Lower lobe of right lung (tissue), 2 donors: ENCODE results near the gene ITSN1. TPM values are rescaled to one million over a fixed set of nuclear protein-coding genes. Genes with fewer than 3 reads are reported as not detected.

Experiments
- ATAC-seq, 2 donors: fragments of 200-7000 bp; cut with Tn5 transposase; one replicate each; pipeline ENCODE4 v1.9.1; 2020 to 2022; ENCODE audit warnings: mild to moderate bottlenecking in 2 of 2, moderate library complexity in 2 of 2
- DNase-seq: peaks from one replicate; pipeline ENCODE4 v3.0.0-alpha.2; 2020
- H3K27ac ChIP-seq: fragments of 200-600 bp; one replicate; pipeline ENCODE4 v1.8.0; 2022
- H3K27me3 ChIP-seq: fragments of 200-600 bp; one replicate; pipeline ENCODE4 v1.8.0; 2022; ENCODE audit warnings: low read depth
- H3K36me3 ChIP-seq: fragments of 200-600 bp; one replicate; pipeline ENCODE4 v1.8.0; 2022; ENCODE audit warnings: mild to moderate bottlenecking
- H3K4me1 ChIP-seq: fragments of 200-600 bp; one replicate; pipeline ENCODE4 v1.8.0; 2022
- H3K4me3 ChIP-seq: fragments of 200-600 bp; one replicate; pipeline ENCODE4 v1.8.0; 2022; ENCODE audit warnings: mild to moderate bottlenecking
- H3K9me3 ChIP-seq: fragments of 200-600 bp; one replicate; pipeline ENCODE4 v1.8.0; 2022
- intact Hi-C: fragments of 100-400 bp; cut with DNase I; formaldehyde crosslinking; loops from one replicate; pipeline ENCODE4 v1.11.0; 2022
- total RNA-seq: library from RNA; stranded (reverse); fragmentation: NEBNext Ultra II Directional; extraction: Animal tissue kit (Norgen Biotek cat#: 25700); gene quantifications from one replicate; pipeline ENCODE4 v1.2.1, GENCODE V29; 2021
- TF ChIP-seq, protein P1 (sequence below): fragments of 200-600 bp; IDR thresholded peaks from one replicate; pipeline ENCODE4 v1.8.0; 2022; ENCODE audit warnings: antibody characterized with exemption, mild to moderate bottlenecking
- donor health status: DM: no; HTN: yes; CAD: no; lungs with severe emphysema.

ITSN1 gene
- total RNA-seq, 1 donor from 2014 or later = 31.4 TPM

DNA sequence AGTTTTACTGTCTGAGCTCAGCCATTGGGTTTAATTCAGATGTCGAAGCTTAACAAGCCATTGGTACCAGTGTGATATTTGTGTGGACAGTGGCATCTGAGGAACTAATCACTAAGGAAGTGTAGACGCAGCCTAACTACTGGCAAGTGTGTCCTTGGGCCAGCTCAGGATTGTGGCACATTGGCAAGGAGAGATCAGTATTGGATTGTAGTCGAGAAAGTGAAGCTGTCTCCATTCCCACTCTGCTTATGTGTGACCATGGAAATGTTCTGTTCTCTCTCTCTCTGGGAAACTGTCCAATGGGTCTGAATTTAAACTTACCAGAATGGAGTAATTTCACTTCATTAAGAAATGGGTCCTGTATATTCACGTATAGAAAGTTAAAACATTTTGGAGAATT, 112.2 kb downstream of the ITSN1 start:
- TF ChIP-seq, protein P1, sequence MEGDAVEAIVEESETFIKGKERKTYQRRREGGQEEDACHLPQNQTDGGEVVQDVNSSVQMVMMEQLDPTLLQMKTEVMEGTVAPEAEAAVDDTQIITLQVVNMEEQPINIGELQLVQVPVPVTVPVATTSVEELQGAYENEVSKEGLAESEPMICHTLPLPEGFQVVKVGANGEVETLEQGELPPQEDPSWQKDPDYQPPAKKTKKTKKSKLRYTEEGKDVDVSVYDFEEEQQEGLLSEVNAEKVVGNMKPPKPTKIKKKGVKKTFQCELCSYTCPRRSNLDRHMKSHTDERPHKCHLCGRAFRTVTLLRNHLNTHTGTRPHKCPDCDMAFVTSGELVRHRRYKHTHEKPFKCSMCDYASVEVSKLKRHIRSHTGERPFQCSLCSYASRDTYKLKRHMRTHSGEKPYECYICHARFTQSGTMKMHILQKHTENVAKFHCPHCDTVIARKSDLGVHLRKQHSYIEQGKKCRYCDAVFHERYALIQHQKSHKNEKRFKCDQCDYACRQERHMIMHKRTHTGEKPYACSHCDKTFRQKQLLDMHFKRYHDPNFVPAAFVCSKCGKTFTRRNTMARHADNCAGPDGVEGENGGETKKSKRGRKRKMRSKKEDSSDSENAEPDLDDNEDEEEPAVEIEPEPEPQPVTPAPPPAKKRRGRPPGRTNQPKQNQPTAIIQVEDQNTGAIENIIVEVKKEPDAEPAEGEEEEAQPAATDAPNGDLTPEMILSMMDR = no peak
- no peak overlapping the region for H3K27ac ChIP-seq
- no peak for ATAC-seq
- H3K4me1 ChIP-seq = no peaks in the 10 kb centered on the region
- no peak for DNase-seq
- H3K9me3 ChIP-seq = no peaks in the 10 kb centered on the region
- no peaks in the 10 kb centered on the region for H3K27me3 ChIP-seq
- no peak overlapping the region for H3K4me3 ChIP-seq
- intact Hi-C loops = no loop called here
- H3K36me3 ChIP-seq = no peaks in the 10 kb centered on the region

DNA sequence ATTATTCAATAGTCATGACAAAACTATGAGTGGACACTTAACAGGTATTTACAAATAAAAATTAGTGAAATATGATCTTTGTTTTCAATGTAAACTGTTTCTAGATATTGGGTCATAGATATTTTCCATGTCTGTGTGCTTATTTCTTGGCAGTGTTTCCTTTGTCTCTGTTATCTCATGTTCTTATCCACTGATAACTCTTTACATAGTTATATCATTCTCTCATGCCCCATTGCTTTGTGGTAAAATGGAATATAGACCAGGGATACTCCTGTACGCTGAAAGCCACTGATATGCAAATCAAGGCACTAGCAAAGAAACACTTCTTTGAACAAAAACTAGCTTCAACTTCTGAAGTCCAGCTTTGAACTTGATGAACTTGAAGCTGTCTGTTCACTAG, 113.1 kb downstream of the ITSN1 start:
- DNase-seq = no peak
- H3K27ac ChIP-seq = no peak overlapping the region
- no peaks in the 10 kb centered on the region for H3K4me1 ChIP-seq
- intact Hi-C loops = no loop called here
- H3K27me3 ChIP-seq = no peaks in the 10 kb centered on the region
- H3K4me3 ChIP-seq = no peak overlapping the region
- TF ChIP-seq, protein P1 = no peak
- H3K36me3 ChIP-seq = no peaks in the 10 kb centered on the region
- H3K9me3 ChIP-seq = no peaks in the 10 kb centered on the region
- no peak for ATAC-seq

DNA sequence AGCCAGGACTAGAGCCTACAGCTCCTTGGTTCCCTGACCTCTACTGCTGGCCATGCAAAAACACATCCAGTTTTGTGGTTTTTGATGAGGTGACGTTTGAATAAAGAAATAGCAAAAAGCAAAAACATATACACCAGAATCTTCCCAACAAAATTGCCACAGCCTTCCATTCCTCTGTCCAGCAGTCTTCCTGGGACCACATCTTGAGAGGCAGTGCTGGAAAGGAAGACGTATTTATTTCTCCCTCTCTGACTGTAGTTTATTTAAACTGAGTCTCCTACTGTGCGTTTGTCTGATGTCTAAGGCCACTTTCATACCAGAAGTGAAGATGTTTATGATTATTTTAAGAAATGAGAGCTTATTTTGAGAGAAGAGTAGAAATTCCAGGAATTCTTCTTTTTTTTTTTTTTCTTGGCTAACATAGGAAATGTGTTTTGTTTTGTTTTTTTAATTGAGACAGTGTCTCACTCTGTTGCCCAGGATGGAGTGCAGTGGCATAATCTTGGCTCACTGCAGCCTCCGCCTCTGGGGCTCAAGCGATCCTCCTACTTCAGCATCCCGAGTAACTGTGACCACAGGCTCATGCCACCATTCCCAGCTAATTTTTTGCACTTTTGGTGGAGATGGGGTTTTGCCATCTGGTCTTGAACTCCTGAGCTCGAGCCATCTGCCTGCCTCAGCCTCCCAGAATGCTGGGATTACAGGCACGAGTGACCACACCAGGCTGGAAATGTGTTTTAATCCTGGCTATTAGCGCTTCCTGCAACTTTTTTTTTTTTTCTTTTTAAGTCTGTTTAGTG, 118.5 kb downstream of the ITSN1 start:
- Histone ChIP-seq H3K27ac (peak overlapping the region; percentile 63), H3K4me3 (no peak overlapping the region), H3K36me3 (peaks cover 1% of the 10 kb centered on the region), H3K9me3 (no peaks in the 10 kb centered on the region), H3K4me1 (peaks cover 14% of the 10 kb centered on the region), H3K27me3 (no peaks in the 10 kb centered on the region)
- intact Hi-C loops = no loop called here
- DNase-seq (no peak), ATAC-seq (peak; percentile 25 to 29)
- TF ChIP-seq, protein P1 = no peak

DNA sequence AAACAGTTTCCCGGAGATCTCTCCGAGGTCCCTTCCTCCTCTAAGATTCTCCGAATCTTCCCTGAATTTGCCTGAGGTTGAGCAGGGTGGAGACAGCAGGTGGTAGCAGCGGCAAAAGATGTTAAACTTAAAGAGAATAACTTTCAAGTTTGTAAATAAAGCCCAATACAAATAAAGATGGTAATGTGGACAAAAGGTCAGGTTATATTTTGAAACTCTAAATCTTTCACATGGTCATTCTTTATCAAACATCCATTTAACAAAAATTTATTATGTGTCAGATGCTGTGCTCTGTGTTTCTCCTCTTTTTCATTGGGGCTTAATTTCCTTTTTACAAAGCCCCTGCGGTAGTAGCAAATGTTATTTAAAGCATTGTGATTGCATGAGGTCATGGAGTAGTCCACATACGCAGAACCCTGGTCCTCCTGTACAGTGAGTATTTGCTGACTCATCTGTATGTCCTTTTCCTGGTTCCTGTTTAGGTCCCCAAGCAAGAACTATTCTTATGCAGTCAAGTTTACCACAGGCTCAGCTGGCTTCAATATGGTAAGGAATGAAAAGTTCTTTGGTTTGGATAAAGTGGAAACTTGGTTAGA, 119.2 kb downstream of the ITSN1 start:
- H3K9me3 ChIP-seq = no peaks in the 10 kb centered on the region
- TF ChIP-seq, protein P1 = no peak
- no peaks in the 10 kb centered on the region for H3K27me3 ChIP-seq
- no peak overlapping the region for H3K4me3 ChIP-seq
- no peak for DNase-seq
- intact Hi-C loops = no loop called here
- ATAC-seq = peak; percentile 85 to 87
- H3K27ac ChIP-seq = peak overlapping the region; percentile 63
- H3K36me3 ChIP-seq = peaks cover 7% of the 10 kb centered on the region
- H3K4me1 ChIP-seq = peaks cover 14% of the 10 kb centered on the region

DNA sequence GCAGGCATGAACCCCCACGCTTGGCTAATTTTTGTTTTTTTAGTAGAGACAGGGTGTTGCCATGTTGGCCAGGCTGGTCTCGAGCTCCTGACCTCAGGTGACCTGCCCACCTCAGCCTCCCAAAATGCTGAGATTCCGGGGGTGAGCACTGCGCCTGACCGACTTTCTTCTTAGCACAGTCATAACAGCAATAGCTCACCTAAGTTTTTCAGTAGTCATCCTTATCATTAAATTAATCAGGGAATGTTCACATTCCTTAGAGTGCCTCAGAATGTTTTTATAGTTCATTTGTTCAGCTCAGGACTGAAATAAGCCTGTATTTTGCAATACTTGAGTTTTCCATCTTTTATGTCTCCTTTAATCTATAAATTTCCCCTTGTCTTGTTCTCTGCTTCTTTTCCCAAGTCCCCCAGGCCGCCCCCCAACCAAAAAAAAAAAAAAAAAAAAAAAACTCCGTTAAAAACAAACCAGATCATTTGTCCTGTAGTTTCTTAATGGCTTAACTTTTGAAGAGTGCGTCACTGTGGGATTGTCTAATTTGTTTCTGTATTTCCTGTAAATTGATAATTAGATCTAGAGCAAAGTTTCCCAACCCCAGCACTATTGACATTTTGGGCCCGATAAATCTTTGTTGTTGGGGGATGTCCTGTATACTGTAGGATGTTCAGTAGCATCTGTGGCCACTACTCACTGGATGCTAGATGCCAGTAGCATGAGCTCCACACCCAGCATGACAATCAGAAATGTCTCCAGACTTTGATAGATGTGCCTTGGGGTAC, 120.7 kb downstream of the ITSN1 start:
- Histone ChIP-seq H3K4me1 (peaks cover 14% of the 10 kb centered on the region), H3K9me3 (no peaks in the 10 kb centered on the region), H3K4me3 (no peak overlapping the region), H3K27me3 (no peaks in the 10 kb centered on the region), H3K27ac (no peak overlapping the region), H3K36me3 (peaks cover 7% of the 10 kb centered on the region)
- DNase-seq = no peak
- TF ChIP-seq, protein P1 = no peak
- no peak for ATAC-seq
- intact Hi-C loops = no loop called here
